Type B pancreatic cell (in vitro differentiated cells): ENCODE measurements around the gene RGS2. TPM values are rescaled to one million over a fixed set of nuclear protein-coding genes. Genes with fewer than 3 reads are reported as not detected.

Experiments
- DNase-seq: peaks from one replicate; pipeline ENCODE4 v3.0.0; 2021; ENCODE audit warnings: mixed read lengths; ENCODE audit not compliant: unreplicated experiment; ENCODE audit errors: extremely low spot score
- H3K27ac Mint-ChIP-seq: 2 replicates; pipeline ENCODE4 v1.8.0; 2021; ENCODE audit warnings: mild to moderate bottlenecking, mixed read lengths
- H3K27me3 Mint-ChIP-seq: 2 replicates; pipeline ENCODE4 v1.8.0; 2021; ENCODE audit warnings: mixed read lengths
- H3K36me3 Mint-ChIP-seq: 2 replicates; pipeline ENCODE4 v1.8.0; 2021; ENCODE audit warnings: mixed read lengths
- H3K4me1 Mint-ChIP-seq: one replicate; pipeline ENCODE4 v1.8.0; 2021; ENCODE audit warnings: mixed read lengths; ENCODE audit not compliant: unreplicated experiment
- H3K4me3 Mint-ChIP-seq: 2 replicates; pipeline ENCODE4 v1.8.0; 2021; ENCODE audit warnings: mild to moderate bottlenecking, mixed read lengths
- H3K9me3 Mint-ChIP-seq: 2 replicates; pipeline ENCODE4 v1.8.0; 2021; ENCODE audit warnings: mixed read lengths
- CTCF ChIP-seq: fragments of 200-600 bp; sonication (generic); conservative IDR thresholded peaks from 2 replicates; pipeline ENCODE4 v1.5.0; 2021; ENCODE audit warnings: antibody characterized with exemption, mild to moderate bottlenecking
- total RNA-seq: library from RNA; stranded (reverse); gene quantifications from 2 replicates; pipeline ENCODE4 v1.2.1, GENCODE V29; 2021; ENCODE audit warnings: low replicate concordance

The RGS2 gene
- total RNA-seq, 1 donor from 2014 or later: 50.9 TPM

GRCh38 chr1:192811006-192811405 is 2.2 kb downstream of the RGS2 start:
- no peak for DNase-seq
- H3K27ac Mint-ChIP-seq: no peak overlapping the region
- H3K4me3 Mint-ChIP-seq: peak overlapping the region; percentile 67
- H3K27me3 Mint-ChIP-seq: peaks cover 19% of the 10 kb centered on the region
- no peak for TF ChIP-seq CTCF
- peaks cover 19% of the 10 kb centered on the region for H3K4me1 Mint-ChIP-seq
- H3K36me3 Mint-ChIP-seq: peaks cover 10% of the 10 kb centered on the region
- H3K9me3 Mint-ChIP-seq: no peaks in the 10 kb centered on the region

- TF ChIP-seq CTCF: no peak
- H3K4me3 Mint-ChIP-seq: peak overlapping the region; percentile 44
- no peaks in the 10 kb centered on the region for H3K9me3 Mint-ChIP-seq
- no peak overlapping the region for H3K27ac Mint-ChIP-seq
- peaks cover 19% of the 10 kb centered on the region for H3K27me3 Mint-ChIP-seq
- H3K36me3 Mint-ChIP-seq: peaks cover 10% of the 10 kb centered on the region
- peaks cover 19% of the 10 kb centered on the region for H3K4me1 Mint-ChIP-seq
- DNase-seq: no peak
These were observed 2.9 kb downstream of the RGS2 start for GRCh38 chr1:192811594-192812239.

GRCh38 chr1:192812420-192813209 is 3.8 kb downstream of the RGS2 start:
- Mint-ChIP-seq H3K27me3 (peaks cover 17% of the 10 kb centered on the region), H3K27ac (no peak overlapping the region), H3K36me3 (peaks cover 10% of the 10 kb centered on the region), H3K4me1 (peaks cover 11% of the 10 kb centered on the region), H3K9me3 (no peaks in the 10 kb centered on the region), H3K4me3 (no peak overlapping the region)
- TF ChIP-seq CTCF: no peak
- no peak for DNase-seq

GRCh38 chr1:192814805-192815204 is 6.0 kb downstream of the RGS2 start:
- Mint-ChIP-seq H3K4me1 (peaks cover 5% of the 10 kb centered on the region), H3K9me3 (no peaks in the 10 kb centered on the region), H3K27ac (no peak overlapping the region), H3K36me3 (peaks cover 10% of the 10 kb centered on the region), H3K4me3 (no peak overlapping the region), H3K27me3 (peaks cover 7% of the 10 kb centered on the region)
- DNase-seq: no peak
- no peak for TF ChIP-seq CTCF

- no peak overlapping the region for H3K27ac Mint-ChIP-seq
- H3K27me3 Mint-ChIP-seq: peaks cover 8% of the 10 kb centered on the region
- H3K9me3 Mint-ChIP-seq: no peaks in the 10 kb centered on the region
- no peak for DNase-seq
- TF ChIP-seq CTCF: no peak
- no peak overlapping the region for H3K4me3 Mint-ChIP-seq
- H3K4me1 Mint-ChIP-seq: no peaks in the 10 kb centered on the region
- H3K36me3 Mint-ChIP-seq: no peaks in the 10 kb centered on the region
These were observed 8.4 kb downstream of the RGS2 start for GRCh38 chr1:192817246-192817645.
